Kidney capillary endothelial cell (primary cell): ENCODE data around the gene GAA.

Experiments used
- DNase-seq: peaks from one replicate; pipeline ENCODE4 v3.0.0-alpha.2; 2018; ENCODE audit warnings: low spot score

The GAA gene

DNA sequence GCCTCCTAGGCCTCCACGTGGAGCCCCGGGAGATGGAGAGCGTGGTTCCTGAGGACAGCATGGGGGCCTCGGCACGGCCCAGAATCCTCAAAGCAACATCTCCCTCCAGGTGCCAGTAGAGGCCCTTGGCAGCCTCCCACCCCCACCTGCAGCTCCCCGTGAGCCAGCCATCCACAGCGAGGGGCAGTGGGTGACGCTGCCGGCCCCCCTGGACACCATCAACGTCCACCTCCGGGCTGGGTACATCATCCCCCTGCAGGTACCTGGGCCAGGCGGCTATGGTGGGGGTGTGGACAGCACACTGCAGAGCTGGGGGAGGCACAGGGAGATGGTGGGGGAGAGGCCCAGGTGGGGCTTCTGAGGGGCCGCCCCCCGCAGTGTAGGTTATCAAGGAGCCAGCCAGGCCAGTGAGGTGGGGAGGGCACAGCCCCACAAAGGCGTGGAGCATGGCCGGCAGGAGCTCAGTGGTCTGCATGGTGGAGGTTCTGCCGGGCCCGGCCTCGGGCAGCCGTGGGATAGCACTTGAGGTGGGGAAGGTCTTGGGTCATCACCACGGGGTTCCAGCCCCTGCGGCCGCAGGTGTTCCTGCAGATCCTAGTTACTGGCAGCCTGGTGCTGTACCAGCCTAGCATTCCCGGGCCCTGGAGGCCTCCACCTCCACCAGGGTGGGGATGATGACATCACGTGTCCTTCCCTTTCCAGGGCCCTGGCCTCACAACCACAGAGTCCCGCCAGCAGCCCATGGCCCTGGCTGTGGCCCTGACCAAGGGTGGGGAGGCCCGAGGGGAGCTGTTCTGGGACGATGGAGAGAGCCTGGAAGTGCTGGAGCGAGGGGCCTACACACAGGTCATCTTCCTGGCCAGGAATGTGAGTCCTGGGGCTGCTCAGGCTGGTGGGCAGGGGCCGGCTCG, 16.4 kb downstream of the GAA start:
- no peak for DNase-seq

- no peak for DNase-seq
Observed at GRCh38 chr17:80118601-80119270, 17.4 kb downstream of the GAA start.

DNA sequence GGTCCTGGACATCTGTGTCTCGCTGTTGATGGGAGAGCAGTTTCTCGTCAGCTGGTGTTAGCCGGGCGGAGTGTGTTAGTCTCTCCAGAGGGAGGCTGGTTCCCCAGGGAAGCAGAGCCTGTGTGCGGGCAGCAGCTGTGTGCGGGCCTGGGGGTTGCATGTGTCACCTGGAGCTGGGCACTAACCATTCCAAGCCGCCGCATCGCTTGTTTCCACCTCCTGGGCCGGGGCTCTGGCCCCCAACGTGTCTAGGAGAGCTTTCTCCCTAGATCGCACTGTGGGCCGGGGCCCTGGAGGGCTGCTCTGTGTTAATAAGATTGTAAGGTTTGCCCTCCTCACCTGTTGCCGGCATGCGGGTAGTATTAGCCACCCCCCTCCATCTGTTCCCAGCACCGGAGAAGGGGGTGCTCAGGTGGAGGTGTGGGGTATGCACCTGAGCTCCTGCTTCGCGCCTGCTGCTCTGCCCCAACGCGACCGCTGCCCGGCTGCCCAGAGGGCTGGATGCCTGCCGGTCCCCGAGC, 17.9 kb downstream of the GAA start:
- no peak for DNase-seq

DNA sequence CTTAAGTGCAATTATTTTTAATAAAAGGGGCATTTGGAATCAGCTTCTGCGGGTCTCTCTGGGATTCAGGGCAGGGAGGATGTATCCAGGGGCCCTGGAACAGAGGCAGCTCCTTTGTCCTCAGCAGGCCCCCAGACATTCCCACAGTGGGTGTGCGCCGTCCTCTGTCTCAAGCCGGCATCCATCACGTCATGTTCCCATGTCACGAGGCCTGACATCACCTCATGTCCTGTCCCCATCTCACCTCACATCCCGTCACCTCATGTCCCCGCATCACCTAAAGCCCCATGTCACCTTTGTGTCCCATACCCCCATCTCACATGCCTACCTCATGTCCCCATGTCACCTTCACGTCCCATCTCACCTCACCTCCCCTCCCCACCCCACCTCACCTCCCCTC, 18.5 kb downstream of the GAA start:
- no peak for DNase-seq

- no peak for DNase-seq
Observed at GRCh38 chr17:80122026-80122575, 20.7 kb downstream of the GAA start.

GRCh38 chr17:80122926-80123505, 21.6 kb downstream of the GAA start:
- no peak for DNase-seq

DNA sequence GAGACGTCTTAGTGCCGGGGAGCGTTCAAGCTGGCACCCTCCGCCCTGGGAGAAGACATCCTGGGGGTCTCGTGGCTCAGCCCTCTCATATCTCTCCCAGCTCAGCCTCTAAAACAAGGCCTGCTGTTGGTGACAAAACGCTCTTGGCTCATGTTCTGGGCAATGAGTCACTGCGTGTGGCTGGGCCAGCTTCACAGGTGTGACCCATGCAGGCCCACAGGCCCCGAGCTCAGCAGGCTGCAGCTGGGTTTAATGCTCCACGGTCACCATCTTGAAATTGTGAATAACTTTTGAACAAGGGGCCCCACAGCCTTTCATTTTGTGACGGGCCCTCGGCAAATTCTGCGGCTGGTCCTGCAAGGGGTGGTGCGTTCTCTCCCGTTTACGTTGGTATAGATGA, 22.4 kb downstream of the GAA start:
- DNase-seq = no peak

GRCh38 chr17:80124351-80124981, 23.1 kb downstream of the GAA start:
- DNase-seq = no peak

- DNase-seq = no peak
Observed at GRCh38 chr17:80125656-80126448, 24.5 kb downstream of the GAA start.

DNA sequence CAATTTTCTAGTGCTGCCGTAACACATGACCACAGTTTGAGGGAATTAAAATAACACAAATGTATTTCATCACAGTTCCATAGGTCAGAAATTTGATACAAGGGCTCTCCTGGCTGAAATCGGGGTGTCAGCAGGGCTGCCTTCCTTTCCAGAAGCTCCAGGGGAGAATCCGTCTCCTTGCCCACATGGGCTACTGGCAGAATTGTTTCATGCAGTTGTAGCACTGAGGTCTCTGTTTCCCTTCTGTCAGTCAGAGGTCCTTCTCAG, 25.0 kb downstream of the GAA start:
- DNase-seq = no peak

- no peak for DNase-seq
Observed at GRCh38 chr17:80129006-80129565, 27.7 kb downstream of the GAA start.

DNA sequence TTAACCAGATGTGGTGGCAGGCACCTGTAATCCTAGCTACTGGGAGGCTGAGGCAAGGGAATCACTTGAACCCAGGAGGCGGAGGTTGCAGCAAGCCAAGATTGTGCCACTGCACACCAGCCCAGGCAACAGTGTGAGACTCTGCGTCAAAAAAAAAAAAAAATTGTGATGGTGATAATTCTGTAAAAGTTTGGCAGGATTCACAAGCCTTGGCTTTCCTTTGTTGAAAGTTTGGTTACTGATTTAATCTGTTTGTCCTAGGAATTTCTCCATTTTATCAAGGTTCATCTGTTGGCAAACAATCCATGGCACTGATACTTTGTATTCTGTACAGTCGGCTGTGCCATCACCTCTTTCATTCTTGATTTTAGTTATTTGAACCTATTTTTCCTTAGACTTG, 29.6 kb downstream of the GAA start:
- no peak for DNase-seq

DNA sequence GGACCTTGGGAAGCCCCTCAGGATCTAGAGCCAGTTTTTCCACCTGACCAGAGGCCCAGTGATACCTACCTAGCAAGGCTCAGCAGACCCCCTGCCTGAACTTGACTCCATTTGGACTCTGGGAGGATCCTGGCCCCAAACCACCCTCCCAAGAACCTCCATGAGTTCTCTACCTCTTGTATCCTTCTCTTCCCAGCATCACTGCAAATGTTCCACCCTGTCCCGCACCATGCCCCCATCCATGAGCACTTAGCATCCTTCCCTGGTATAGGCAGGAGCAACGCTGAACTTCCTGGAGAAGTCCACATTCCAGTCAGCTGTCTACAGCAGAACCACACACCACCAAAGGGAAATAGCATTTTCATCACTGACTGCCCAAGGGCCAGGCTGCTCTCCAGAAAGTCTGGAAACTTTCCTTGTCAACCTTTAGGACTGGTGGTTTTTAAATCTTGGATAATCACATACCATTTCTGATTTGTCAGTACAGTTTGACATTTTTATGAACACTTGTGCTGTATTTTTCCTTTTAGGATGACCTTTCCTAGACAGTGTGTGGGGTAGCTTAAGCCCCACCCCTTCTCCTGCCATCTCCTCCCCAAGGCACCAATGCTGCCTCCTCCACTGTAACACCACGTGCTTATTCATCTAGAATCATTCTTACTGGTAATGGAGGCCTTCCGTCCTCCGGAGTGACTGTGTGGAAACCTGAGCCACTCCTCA, 31.7 kb downstream of the GAA start:
- DNase-seq = no peak

DNA sequence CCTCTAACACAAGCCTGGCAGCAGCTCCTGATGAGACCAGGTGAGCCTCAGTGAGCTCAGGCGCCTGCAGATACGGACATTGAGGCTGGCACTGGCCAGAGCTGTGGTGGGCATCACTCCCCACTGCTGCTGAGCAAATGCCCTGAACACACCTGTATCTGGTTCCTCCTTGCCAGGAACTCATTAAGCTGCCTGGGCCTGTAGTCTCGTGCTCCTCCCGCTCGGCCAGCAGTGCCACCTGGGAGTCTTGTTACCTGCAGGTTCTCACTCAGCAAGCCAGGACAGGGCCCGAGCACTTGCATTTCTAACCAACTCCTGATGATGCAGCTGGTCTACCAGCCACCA, 32.2 kb downstream of the GAA start:
- no peak for DNase-seq

- DNase-seq = no peak
Observed at GRCh38 chr17:80137131-80137530, 35.8 kb downstream of the GAA start.

- DNase-seq = no peak
Observed at GRCh38 chr17:80138856-80139426, 37.6 kb downstream of the GAA start.

DNA sequence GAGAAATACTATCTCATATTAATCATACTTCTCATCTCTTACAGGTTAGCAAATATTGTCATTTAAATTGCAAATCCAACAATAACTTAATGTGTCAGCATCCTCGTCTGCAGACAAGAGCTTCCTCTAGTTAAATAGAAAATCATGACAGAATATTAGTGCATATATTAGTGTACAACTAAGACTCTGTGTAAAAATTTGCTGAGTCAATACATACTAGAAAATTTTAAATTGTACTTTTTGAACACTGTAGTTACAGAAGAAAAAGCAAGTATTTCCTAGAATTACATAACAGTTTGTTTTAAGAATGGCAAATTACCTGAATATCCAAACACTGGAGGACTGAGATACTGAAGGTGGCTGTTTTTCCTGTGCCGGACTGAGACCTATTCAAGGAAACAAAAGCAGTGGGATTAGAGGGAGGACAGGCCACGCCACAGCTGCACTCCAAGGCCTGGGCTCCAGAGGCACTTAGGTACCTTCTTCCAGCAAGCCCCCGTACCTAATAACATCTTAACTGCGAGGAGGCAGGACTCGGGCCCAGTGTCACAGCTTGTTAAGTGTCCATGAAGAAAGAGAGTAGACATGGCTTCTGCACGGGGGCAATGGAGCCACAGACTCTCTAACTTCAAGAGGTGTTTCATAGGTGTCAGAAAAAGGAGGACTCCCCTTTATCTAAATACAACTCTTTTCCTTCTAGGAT, 40.2 kb downstream of the GAA start:
- DNase-seq = no peak

- DNase-seq = no peak
Observed at GRCh38 chr17:80142929-80143328, 41.5 kb downstream of the GAA start.
